ENCODE results near the gene TCP11L2.

- TF ChIP-seq REST (IDR thresholded peaks at IDR 0.05; ENCODE audit: borderline replicate concordance) = no peak
- no peak for TF ChIP-seq REST (CRISPR knock-in tag; IDR thresholded peaks at IDR 0.05; ENCODE audit: low read depth)
- no peak for TF ChIP-seq TARDBP (IDR thresholded peaks at IDR 0.05)
- TF ChIP-seq HNRNPUL1 (IDR thresholded peaks at IDR 0.05; ENCODE audit: low read length) = no peak
- TF ChIP-seq UBTF (IDR thresholded peaks at IDR 0.05; ENCODE audit: borderline replicate concordance in 1 of 2, low read depth in 2 of 2, low read length in 2 of 2) = no peak
- no peak; a peak in 1 of 4 replicates for TF ChIP-seq RCOR1 (IDR thresholded peaks at IDR 0.05; ENCODE audit: borderline replicate concordance in 1 of 2, low read depth in 2 of 2, low read length in 2 of 2)
- TF ChIP-seq JUND (IDR thresholded peaks at IDR 0.05; ENCODE audit: borderline replicate concordance, low read depth, low read length) = no peak
- TF ChIP-seq JUND (tag; IDR thresholded peaks at IDR 0.05; ENCODE audit: borderline replicate concordance, low read depth, low read length) = no peak
- no peak for TF ChIP-seq MAX (CRISPR knock-in tag; IDR thresholded peaks at IDR 0.05)
- no peak for TF ChIP-seq MXD1 (CRISPR knock-in tag; IDR thresholded peaks at IDR 0.05; ENCODE audit: borderline replicate concordance, poor library complexity, severe bottlenecking)
- no peak for TF ChIP-seq ZZZ3 (IDR thresholded peaks at IDR 0.05)
- TF ChIP-seq HMG20B (CRISPR knock-in tag; IDR thresholded peaks at IDR 0.05) = no peak
- no peak for TF ChIP-seq ZNF311 (CRISPR knock-in tag; IDR thresholded peaks at IDR 0.05)
- no peak for TF ChIP-seq FOS (IDR thresholded peaks at IDR 0.05; ENCODE audit: extremely low read depth, insufficient read length)
- TF ChIP-seq, protein P1, sequence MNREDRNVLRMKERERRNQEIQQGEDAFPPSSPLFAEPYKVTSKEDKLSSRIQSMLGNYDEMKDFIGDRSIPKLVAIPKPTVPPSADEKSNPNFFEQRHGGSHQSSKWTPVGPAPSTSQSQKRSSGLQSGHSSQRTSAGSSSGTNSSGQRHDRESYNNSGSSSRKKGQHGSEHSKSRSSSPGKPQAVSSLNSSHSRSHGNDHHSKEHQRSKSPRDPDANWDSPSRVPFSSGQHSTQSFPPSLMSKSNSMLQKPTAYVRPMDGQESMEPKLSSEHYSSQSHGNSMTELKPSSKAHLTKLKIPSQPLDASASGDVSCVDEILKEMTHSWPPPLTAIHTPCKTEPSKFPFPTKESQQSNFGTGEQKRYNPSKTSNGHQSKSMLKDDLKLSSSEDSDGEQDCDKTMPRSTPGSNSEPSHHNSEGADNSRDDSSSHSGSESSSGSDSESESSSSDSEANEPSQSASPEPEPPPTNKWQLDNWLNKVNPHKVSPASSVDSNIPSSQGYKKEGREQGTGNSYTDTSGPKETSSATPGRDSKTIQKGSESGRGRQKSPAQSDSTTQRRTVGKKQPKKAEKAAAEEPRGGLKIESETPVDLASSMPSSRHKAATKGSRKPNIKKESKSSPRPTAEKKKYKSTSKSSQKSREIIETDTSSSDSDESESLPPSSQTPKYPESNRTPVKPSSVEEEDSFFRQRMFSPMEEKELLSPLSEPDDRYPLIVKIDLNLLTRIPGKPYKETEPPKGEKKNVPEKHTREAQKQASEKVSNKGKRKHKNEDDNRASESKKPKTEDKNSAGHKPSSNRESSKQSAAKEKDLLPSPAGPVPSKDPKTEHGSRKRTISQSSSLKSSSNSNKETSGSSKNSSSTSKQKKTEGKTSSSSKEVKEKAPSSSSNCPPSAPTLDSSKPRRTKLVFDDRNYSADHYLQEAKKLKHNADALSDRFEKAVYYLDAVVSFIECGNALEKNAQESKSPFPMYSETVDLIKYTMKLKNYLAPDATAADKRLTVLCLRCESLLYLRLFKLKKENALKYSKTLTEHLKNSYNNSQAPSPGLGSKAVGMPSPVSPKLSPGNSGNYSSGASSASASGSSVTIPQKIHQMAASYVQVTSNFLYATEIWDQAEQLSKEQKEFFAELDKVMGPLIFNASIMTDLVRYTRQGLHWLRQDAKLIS (CRISPR knock-in tag; IDR thresholded peaks at IDR 0.05) = no peak
- TF ChIP-seq ZSCAN29 (IDR thresholded peaks at IDR 0.05) = no peak
Observed at GRCh38 chr12:106359646-106360399, 57.3 kb downstream of the TCP11L2 start.
